B cell (primary cell): ENCODE results near the gene TRMU. TPM values are rescaled to one million over a fixed set of nuclear protein-coding genes. Genes with fewer than 3 reads are reported as not detected.

Experiments
- ATAC-seq: fragments of 200-7000 bp; cut with Tn5 transposase; one replicate; pipeline ENCODE4 v1.10.0; 2021; ENCODE audit warnings: low read depth, mild to moderate bottlenecking, moderate number of reproducible peaks, moderate library complexity
- CTCF ChIA-PET: fragments of 350-600 bp; sonication (Branson Sonifier 250); formaldehyde crosslinking; loops from one replicate; lab custom pipeline; 2021; ENCODE audit warnings: antibody characterized with exemption, inconsistent platforms; lab: Charles Lee
- POLR2A ChIA-PET: fragments of 350-600 bp; sonication (Branson Sonifier 250); formaldehyde crosslinking; loops from one replicate; lab custom pipeline; 2021; ENCODE audit warnings: antibody characterized with exemption; lab: Charles Lee
- DNase-seq: peaks from one replicate; pipeline ENCODE4 v3.0.0; 2013
- H2AFZ ChIP-seq: 2 replicates; pipeline ENCODE4 v1.6.1; 2012; ENCODE audit warnings: mild to moderate bottlenecking, low read depth, low read length; ENCODE audit not compliant: insufficient read depth, poor library complexity, severe bottlenecking
- H3K27ac ChIP-seq, 2 donors: 1 replicate in 1 of 2; 2 replicates in 1 of 2; pipeline ENCODE4 v1.5.1; 2012 to 2013; ENCODE audit warnings: low read length in 2 of 2, mild to moderate bottlenecking in 2 of 2, moderate library complexity in 1 of 2
- H3K27me3 ChIP-seq, 4 experiments: fragments of 200-600 bp in 1 of 4; sonication (generic) in 1 of 4; replicated peaks in 1 of 4; 1 replicate in 2 of 4; 2 replicates in 2 of 4; pipeline versions ENCODE4 v1.6.1 to v1.7.0; 2013 to 2016; ENCODE audit warnings: low read length in 3 of 4, mild to moderate bottlenecking in 2 of 4, mixed read lengths in 1 of 4, moderate library complexity in 1 of 4; ENCODE audit not compliant: insufficient read depth in 4 of 4, control insufficient read depth in 3 of 4; ENCODE audit errors: control extremely low read depth in 1 of 4
- H3K36me3 ChIP-seq, 2 experiments: replicated peaks in 1 of 2; 1 replicate in 1 of 2; 2 replicates in 1 of 2; pipeline versions ENCODE4 v1.6.1 to v1.7.1; 2013; ENCODE audit warnings: low read length in 1 of 2; ENCODE audit not compliant: insufficient read depth in 2 of 2, control insufficient read depth in 1 of 2; ENCODE audit errors: control extremely low read depth in 1 of 2, extremely low read depth in 1 of 2
- H3K4me1 ChIP-seq, 2 donors: fragments of 200-600 bp in 1 of 2; sonication (generic) in 1 of 2; 1 replicate in 1 of 2; 2 replicates in 1 of 2; pipeline versions ENCODE4 v1.5.1 to v1.6.1; 2013 to 2017; ENCODE audit warnings: low read length in 2 of 2; ENCODE audit not compliant: control insufficient read depth in 2 of 2, insufficient read depth in 2 of 2
- H3K4me2 ChIP-seq: replicated peaks from 2 replicates; pipeline ENCODE3; 2012; ENCODE audit warnings: mild to moderate bottlenecking, low read depth, low read length; ENCODE audit not compliant: poor library complexity, severe bottlenecking
- H3K4me3 ChIP-seq, 5 experiments: fragments of 200-600 bp in 1 of 5; sonication (generic) in 1 of 5; 1 replicate in 3 of 5; 2 replicates in 2 of 5; pipeline versions ENCODE4 v1.5.1 to v1.7.0; 2011 to 2016; ENCODE audit warnings: low read length in 4 of 5, mild to moderate bottlenecking in 4 of 5, low read depth in 2 of 5, control low read depth in 1 of 5, moderate library complexity in 1 of 5; ENCODE audit not compliant: insufficient read depth in 1 of 5; ENCODE audit errors: control extremely low read depth in 1 of 5, extremely low read depth in 1 of 5
- H3K79me2 ChIP-seq: fragments of 200-600 bp; sonication (generic); one replicate; pipeline ENCODE4 v1.6.0; 2016; ENCODE audit warnings: low read length; ENCODE audit not compliant: control insufficient read depth, insufficient read depth
- H3K9ac ChIP-seq: fragments of 200-600 bp; sonication (generic); 2 replicates; pipeline ENCODE4 v1.6.1; 2017; ENCODE audit warnings: mild to moderate bottlenecking, low read length, moderate library complexity
- H3K9me3 ChIP-seq, 3 donors: one replicate each; pipeline versions ENCODE4 v1.6.1 to v1.7.1; 2013; ENCODE audit warnings: low read length in 2 of 3; ENCODE audit not compliant: control insufficient read depth in 2 of 3, insufficient read depth in 1 of 3; ENCODE audit errors: control extremely low read depth in 1 of 3
- H4K20me1 ChIP-seq: 2 replicates; pipeline ENCODE4 v1.6.0; 2012; ENCODE audit warnings: mild to moderate bottlenecking, low read length; ENCODE audit not compliant: insufficient read depth, control insufficient read depth, poor library complexity, severe bottlenecking
- H3K27ac Mint-ChIP-seq: one replicate; pipeline ENCODE4 v1.8.0; 2021; ENCODE audit warnings: mixed read lengths
- H3K27me3 Mint-ChIP-seq: one replicate; pipeline ENCODE4 v1.8.0; 2021; ENCODE audit warnings: mixed read lengths
- H3K4me1 Mint-ChIP-seq: one replicate; pipeline ENCODE4 v1.8.0; 2021; ENCODE audit warnings: mixed read lengths
- H3K4me3 Mint-ChIP-seq: one replicate; pipeline ENCODE4 v1.8.0; 2021; ENCODE audit warnings: mixed read lengths
- H3K9me3 Mint-ChIP-seq: one replicate; pipeline ENCODE4 v1.8.0; 2022; ENCODE audit warnings: mixed read lengths; ENCODE audit not compliant: insufficient read depth
- EZH2 ChIP-seq: IDR thresholded peaks from 2 replicates; pipeline ENCODE4 v1.6.1; 2012; ENCODE audit warnings: borderline replicate concordance, low read depth, mild to moderate bottlenecking, moderate library complexity, low read length; ENCODE audit not compliant: insufficient read depth, poor library complexity, severe bottlenecking
- WGBS: methylation state at CpG from one replicate; pipeline ENCODE4 v1.1.5; 2013; ENCODE audit warnings: missing lambda C conversion rate; ENCODE audit not compliant: insufficient coverage; 5-methylcytosine and 5-hydroxymethylcytosine counted together
- intact Hi-C: fragments of 100-400 bp; cut with micrococcal nuclease; formaldehyde crosslinking; loops from one replicate; pipeline ENCODE4 v1.10.0; 2022
- polyA plus RNA-seq: library from polyadenylated mRNA; depleted of rRNA; stranded (reverse); fragments of >200 nt; gene quantifications from 2 replicates; pipeline ENCODE4 v1.2.3, GENCODE V29; 2012
- total RNA-seq, 2 donors: library from RNA; stranded (reverse); fragments of 120-200 nt in 1 of 2; gene quantifications; 1 replicate in 1 of 2; 2 replicates in 1 of 2; pipeline versions ENCODE4 v1.2.3 to v1.2.4, GENCODE V29; 2013 to 2022
- TF ChIP-seq, protein P1 (sequence below): fragments of 200-600 bp; IDR thresholded peaks from one replicate; pipeline ENCODE4 v1.8.0; 2022; ENCODE audit warnings: antibody characterized with exemption, mild to moderate bottlenecking

TRMU gene
- total and polyA plus RNA-seq, 2 donors (not counting 1 experiment from before 2014, with no cell fraction given), result 51.0 to 76.9 TPM

GRCh38 chr22:46336119-46337078 lies 885 bp downstream of the TRMU start:
- Histone ChIP-seq H3K4me1 (peaks cover 13 to 16% of the 10 kb centered on the region in 2 donors), H3K36me3 (peaks cover 7 to 28% of the 10 kb centered on the region in 2 experiments), H4K20me1 (peaks cover 25% of the 10 kb centered on the region), H3K79me2 (peaks cover 44% of the 10 kb centered on the region), H3K27ac (peak overlapping the region in 1 of 2 donors; percentile 90), H3K9me3 (peaks cover 0 to 4% (median 0%) of the 10 kb centered on the region in 3 donors), H3K27me3 (no peaks in the 10 kb centered on the region), H3K4me2 (peak overlapping the region; percentile 87), H2AFZ (peak overlapping the region; percentile 100), H3K4me3 (peak overlapping the region; percentile 66 to 93 (median 88)), H3K9ac (peak overlapping the region; percentile 85)
- TF ChIP-seq, protein P1, sequence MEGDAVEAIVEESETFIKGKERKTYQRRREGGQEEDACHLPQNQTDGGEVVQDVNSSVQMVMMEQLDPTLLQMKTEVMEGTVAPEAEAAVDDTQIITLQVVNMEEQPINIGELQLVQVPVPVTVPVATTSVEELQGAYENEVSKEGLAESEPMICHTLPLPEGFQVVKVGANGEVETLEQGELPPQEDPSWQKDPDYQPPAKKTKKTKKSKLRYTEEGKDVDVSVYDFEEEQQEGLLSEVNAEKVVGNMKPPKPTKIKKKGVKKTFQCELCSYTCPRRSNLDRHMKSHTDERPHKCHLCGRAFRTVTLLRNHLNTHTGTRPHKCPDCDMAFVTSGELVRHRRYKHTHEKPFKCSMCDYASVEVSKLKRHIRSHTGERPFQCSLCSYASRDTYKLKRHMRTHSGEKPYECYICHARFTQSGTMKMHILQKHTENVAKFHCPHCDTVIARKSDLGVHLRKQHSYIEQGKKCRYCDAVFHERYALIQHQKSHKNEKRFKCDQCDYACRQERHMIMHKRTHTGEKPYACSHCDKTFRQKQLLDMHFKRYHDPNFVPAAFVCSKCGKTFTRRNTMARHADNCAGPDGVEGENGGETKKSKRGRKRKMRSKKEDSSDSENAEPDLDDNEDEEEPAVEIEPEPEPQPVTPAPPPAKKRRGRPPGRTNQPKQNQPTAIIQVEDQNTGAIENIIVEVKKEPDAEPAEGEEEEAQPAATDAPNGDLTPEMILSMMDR, result no peak
- TF ChIP-seq EZH2, result no peak
- intact Hi-C loops, result no loop called here
- Mint-ChIP-seq H3K27me3 (no peaks in the 10 kb centered on the region), H3K4me3 (peak overlapping the region; percentile 91), H3K4me1 (peaks cover 23% of the 10 kb centered on the region), H3K9me3 (no peaks in the 10 kb centered on the region), H3K27ac (peak overlapping the region; percentile 83)
- ATAC-seq (no peak), DNase-seq (no peak)
- POLR2A ChIA-PET, result interaction anchor here (1.1 kb wide), 1 partner anchor 301 kb away, joined by 3 read pairs; no protein-coding TSS in a partner anchor
- CTCF ChIA-PET, result no interaction called here
- 13% methylated on average over 38 of the region's 42 CpGs for WGBS

GRCh38 chr22:46337870-46338269 lies 2.4 kb downstream of the TRMU start:
- no peaks in the 10 kb centered on the region for H3K9me3 Mint-ChIP-seq
- Histone ChIP-seq H3K27me3 (no peaks in the 10 kb centered on the region), H3K27ac (no peak overlapping the region), H3K79me2 (peaks cover 44% of the 10 kb centered on the region), H3K4me3 (no peak overlapping the region), H2AFZ (no peak overlapping the region), H3K36me3 (peaks cover 10 to 38% of the 10 kb centered on the region in 2 experiments), H4K20me1 (peaks cover 25% of the 10 kb centered on the region), H3K4me1 (peaks cover 13 to 16% of the 10 kb centered on the region in 2 donors), H3K9me3 (peaks cover 0 to 4% (median 0%) of the 10 kb centered on the region in 3 donors), H3K4me2 (no peak overlapping the region), H3K9ac (no peak overlapping the region)
- no peak overlapping the region for H3K27ac Mint-ChIP-seq
- 100% methylated on average over 7 of the region's 9 CpGs for WGBS
- ChIA-PET CTCF (no interaction called here), POLR2A (interaction anchor here (0.5 kb wide), 1 partner anchor 324 kb away, joined by 7 read pairs; no protein-coding TSS in a partner anchor)
- H3K4me3 Mint-ChIP-seq, result peak overlapping the region; percentile 13
- no peak for ATAC-seq
- no peaks in the 10 kb centered on the region for H3K27me3 Mint-ChIP-seq
- H3K4me1 Mint-ChIP-seq, result peaks cover 23% of the 10 kb centered on the region
- TF ChIP-seq, protein P1, result no peak
- no peak for TF ChIP-seq EZH2
- intact Hi-C loops, result no loop called here
- DNase-seq, result no peak
